SH-SY5Y (cell line): Measurements from ENCODE around the gene TGFBR3.

Experiments
- GATA2 ChIP-seq: IDR thresholded peaks from 2 replicates; pipeline ENCODE4 v1.6.1; 2011; ENCODE audit warnings: mild to moderate bottlenecking, low read depth, low read length
- GATA3 ChIP-seq: IDR thresholded peaks from 2 replicates; pipeline ENCODE4 v1.6.1; 2011; ENCODE audit warnings: low read depth, mild to moderate bottlenecking, low read length, moderate library complexity

DNA sequence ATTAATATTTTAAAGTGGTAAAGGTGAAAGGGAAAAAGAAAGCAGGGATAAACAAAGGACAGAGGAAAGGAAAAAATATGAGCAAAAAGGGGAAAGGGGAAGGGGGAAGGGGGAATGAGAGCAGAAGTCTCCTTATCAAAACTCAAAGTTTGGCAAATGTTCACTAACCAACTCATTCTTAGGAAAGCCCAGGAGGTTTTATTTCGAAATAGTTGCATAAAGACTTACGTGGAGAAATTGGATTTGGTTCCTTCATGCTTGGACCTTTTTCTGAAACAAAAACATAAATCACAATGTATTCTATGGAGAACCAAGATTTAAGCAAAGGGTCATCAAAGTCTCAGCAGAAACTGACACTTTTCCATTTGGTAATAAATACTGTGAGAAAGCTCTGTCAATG lies 188.1 kb downstream of the TGFBR3 start:
- TF ChIP-seq GATA2 (no peak), GATA3 (no peak)
